ENCODE results near the gene ZNF432.
"Not testable (repeated sequence)": the region's sequence is repeated elsewhere in the genome, so short reads cannot be mapped to it uniquely, and the experiment has no call there.

Gene ZNF432

GRCh38 chr19:52048555-52049501 lies at the start of gene ZNF432:
Gene ZNF432, minus strand, starts transcription at chr19:52048838. Its CDS starts 1,970 bp downstream, at chr19:52046868.
- peak; percentile 45 to 75 (median 62) for DNase-seq

- DNase-seq = not testable (repeated sequence)
These were observed 47.8 kb upstream of the ZNF432 start for GRCh38 chr19:52096416-52096815.

DNA sequence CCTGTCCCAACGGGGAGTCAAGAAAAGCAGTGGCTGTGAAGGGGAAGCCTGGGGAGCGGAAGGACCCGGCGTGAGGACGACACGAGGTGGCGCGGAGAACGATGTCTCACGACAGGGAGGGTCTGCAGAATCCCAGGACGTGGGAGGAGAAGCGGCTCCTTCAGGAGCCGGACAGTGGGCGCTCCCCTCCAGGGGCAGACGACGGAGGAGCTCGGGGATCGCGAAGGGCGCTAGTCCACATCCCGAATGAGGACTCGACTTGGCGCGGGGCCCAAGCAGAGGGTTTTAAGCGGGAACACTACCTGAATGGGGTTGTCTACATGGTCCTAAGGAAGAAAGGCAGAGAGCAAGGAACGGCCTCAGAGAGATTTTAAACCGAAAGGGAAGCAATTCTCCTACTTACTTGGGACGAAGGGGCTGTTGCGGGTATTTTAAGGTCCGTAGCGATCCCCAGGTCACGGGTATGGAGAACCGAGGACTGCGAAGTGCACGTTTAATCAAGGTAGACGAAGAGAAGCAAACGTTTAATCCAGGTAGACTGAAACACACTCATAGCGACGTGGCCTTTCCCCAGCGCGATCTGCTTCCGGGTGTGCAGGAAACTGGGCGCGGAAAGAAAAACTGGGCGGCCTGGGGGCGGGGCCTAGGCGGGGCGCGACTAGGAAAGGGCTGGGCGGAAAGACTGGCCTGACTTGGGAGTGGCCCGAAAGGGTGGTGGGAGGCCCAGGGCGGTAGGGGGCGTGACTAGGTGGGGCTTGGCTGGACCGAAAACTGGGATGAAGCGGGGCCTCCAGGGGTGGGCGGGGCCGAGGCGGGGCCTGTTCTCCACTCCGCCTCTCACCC lies 46.8 kb upstream of the ZNF432 start, which contains the start of gene ZNF841:
Gene ZNF841, minus strand, starts transcription at position 594 of the 843 bp plus-strand sequence. CDS start 10,964 bp downstream, outside the sequence.
- DNase-seq = peak; percentile 61 to 79 (median 64)

DNA sequence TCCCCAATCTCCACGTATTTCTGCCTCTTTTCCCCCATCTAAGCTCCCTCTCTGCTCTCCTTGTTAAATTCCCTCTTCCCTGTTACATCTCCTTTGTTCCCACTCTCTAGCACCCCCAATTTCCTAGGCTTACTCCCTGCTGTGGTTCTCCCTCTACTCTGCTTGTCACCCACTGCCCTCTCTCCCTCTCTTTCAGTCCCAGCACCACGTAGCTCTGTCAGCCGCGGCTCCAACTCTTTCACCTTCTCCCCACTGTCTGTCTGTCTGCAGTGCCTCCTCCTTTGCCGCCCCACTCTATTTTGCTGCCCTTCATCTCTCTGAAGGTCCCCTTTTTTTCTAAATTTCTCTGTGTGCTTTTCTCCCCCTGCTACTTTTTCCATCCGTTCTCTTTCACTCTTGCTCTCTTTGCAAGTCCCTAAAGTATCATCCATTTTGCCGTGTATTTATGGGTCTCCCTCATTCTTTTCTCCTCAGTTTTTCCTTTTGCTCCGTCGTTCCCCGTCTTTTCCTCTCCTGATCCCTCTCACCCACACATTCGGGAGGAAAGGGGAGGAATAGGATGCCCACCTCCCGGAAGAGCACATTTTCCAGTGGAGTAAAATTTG lies 46.0 kb upstream of the ZNF432 start:
- no peak for DNase-seq

DNA sequence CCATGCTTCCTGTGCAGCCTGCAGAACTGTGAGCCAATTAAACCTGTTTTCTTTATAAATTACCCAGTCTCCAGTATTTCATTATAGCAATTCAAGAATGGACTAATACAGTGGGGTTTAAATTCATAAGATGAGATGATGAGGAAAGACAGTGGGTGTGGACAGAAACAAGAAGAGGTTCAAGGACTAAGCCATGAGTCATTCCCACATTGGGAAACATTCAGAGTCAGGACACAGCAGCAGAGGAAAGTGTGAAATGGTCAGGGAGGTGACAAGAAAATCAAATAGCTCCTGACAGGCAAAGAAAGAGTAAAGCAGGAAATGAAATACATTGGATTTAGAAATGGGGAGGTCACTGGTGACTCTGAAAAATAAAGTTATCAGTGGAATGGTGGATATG lies 37.8 kb upstream of the ZNF432 start:
- no peak for DNase-seq

DNA sequence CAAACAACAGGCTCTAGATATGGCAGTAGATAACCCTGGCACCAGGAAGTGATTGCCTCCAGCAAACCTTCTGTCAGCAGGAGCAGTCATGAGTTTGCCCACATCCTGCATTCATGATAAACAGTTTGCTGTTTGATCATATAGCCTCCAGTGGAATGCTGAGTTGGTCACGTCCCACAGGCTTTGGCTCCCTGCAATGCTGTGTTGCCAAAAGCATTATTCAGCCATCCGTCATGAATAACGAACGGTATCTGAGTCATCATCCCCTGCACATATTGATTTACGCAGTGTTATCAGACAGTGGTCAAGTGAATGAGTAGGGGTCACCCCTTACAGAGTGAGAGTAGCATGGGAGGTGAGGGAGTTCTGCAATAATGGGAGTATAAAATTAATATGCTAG lies 21.9 kb upstream of the ZNF432 start:
- DNase-seq = no peak

GRCh38 chr19:52069653-52070052 lies 21.0 kb upstream of the ZNF432 start:
- no peak for DNase-seq

GRCh38 chr19:52066258-52066863 lies 17.7 kb upstream of the ZNF432 start:
- no peak for DNase-seq

DNA sequence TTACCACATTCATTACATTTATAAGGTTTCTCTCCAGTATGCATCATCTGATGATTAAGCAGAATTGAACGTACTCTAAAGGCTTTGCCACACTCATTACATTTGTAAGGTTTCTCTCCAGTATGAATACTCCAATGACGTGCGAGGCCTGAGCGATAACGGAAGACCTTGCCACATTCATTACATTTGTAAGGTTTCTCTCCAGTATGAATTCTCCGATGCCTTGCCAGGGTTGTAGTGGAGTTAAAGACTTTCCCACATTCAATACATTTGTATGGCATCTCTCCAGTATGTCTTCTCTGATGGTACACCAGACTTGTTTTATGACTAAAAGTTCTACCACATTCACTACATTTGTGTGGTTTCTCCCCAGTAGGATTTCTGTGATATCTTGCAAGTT lies 16.8 kb upstream of the ZNF432 start:
- no peak for DNase-seq

DNA sequence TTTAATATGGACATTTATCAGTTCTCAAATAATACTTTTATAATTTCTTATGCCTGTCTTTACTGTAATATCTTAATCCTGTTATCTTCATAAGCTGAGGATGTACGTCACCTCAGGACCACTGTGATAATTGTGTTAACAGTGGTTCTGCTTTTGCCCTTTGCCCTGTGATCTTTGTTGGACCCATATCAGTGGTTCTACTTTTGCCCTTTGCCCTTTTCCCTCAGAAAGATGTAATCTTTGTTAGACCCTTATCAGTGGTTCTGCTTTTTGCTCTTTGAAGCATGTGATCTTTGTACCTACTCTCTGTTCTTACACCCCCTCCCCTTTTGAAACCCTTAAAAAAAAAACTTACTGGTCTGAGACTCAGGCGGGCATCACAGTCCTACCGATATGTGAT lies 7.8 kb upstream of the ZNF432 start:
- DNase-seq = not testable (repeated sequence)

- not testable (repeated sequence) for DNase-seq
These were observed 3.1 kb upstream of the ZNF432 start for GRCh38 chr19:52051736-52052135.

GRCh38 chr19:52039169-52039568 lies 9.5 kb downstream of the ZNF432 start:
- DNase-seq = no peak

DNA sequence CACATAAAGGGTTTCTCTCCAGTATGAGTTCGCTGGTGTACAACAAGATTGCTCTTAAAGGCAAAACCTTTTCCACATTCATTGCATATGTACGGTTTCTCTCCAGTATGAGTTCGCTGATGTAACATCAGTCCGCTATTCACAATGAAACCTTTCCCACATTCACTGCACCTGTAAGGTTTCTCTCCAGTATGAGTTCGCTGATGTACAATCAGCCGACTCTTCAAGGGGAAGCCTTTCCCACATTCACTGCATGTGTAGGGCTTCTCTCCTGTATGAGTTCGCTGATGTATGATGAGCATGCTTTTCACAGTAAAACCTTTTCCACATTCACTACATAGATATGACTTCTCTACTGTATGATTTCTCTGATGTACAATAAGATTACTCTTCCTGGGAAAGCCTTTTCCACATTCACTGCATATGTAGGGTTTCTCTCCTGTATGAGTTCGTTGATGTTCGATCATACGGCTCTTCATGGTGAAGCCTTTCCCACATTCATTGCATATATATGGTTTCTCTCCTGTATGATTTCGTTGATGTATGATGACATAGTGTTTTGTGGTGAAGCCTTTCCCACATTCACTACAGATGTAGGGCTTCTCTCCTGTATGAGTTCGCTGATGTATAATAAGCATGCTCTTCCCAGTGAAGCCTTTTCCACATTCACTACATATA lies 14.4 kb downstream of the ZNF432 start:
- DNase-seq = no peak

DNA sequence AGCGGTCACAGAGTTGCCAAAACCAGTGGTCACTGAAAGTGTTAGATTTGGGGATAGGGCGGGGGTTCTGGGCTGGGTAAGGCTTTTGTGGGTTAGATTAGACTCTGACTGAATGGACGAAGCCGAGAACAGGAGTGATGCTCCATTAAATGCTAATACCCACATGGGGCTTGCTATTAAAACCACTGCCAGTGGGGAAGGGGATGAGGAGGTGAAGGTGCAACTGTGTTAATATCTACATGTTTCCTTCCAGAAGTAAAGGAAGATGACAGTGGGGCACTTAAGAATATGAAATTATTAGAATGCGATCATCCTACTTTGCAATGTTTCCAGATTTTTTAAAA lies 19.9 kb downstream of the ZNF432 start:
- DNase-seq = no peak

- peak; percentile 48 to 76 (median 66) for DNase-seq
These were observed 20.4 kb downstream of the ZNF432 start, which contains the start of gene ZNF614 for GRCh38 chr19:52028027-52028779. Gene ZNF614, minus strand, starts transcription at chr19:52028379. Its CDS starts 2,634 bp downstream, at chr19:52025745.

DNA sequence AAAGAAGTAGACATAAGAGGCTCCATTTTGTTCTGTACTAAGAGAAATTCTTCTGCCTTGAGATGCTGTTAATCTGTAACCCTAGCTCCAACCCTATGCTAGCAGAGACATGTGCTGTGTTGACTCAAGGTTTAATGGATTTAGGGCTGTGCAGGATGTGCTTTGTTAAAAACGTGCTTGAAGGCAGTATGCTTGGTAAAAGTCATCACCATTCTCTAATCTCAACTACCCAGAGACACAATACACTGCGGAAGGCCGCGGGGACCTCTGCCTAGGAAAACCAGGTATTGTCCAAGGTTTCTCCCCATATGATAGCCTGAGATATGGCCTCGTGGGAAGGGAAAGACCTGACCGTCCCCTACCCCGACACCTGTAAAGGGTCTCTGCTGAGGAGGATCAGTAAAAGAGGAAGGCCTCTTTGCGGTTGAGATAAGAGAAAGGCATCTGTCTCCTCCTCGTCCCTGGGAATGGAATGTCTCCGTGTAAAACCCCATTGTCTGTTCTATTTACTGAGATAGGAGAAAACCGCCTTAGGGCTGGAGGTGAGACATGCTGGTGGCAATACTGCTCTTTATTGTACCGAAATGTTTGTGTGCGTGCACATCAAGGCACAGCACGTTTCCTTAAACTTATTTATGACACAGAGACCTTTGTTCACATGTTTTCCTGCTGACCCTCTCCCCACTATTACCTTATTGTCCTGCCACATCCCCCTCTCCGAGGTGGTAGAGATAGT lies 22.2 kb downstream of the ZNF432 start:
- DNase-seq = not testable (repeated sequence)

DNA sequence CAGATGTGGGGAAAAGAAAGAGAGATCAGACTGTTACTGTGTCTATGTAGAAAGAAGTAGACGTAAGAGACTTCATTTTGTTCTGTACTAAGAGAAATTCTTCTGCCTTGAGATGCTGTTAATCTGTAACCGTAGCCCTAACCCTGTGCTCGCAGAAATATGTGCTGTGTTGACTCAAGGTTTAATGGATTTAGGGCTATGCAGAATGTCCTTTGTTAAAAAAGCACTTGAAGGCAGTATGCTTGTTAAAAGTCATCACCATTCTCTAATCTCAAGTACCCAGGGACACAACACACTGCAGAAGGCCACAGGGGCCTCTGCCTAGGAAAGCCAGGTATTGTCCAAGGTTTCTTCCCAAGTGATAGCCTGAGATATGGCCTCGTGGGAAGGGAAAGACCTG lies 24.2 kb downstream of the ZNF432 start:
- not testable (repeated sequence) for DNase-seq

GRCh38 chr19:52022193-52022592 lies 26.4 kb downstream of the ZNF432 start:
- DNase-seq = no peak

- no peak for DNase-seq
These were observed 28.1 kb downstream of the ZNF432 start for GRCh38 chr19:52020506-52020905.

DNA sequence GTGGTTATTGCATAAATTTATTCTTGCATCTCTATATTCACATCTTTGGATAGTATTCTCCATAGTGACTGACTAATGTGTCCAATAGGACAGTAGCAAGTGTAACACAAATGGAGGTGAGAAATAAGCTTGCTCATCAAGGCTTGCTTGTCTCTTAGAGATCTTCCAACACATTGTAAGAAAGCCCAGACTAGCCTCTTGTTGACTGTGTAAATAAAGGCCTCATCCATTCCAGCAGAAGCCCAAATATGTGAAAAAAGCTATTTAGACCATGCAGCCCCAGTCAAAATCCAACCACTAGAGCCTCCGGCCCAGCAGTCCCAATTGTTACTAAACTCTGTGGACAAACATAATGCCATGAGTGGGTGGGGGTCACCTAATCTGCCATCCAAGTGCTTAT lies 38.0 kb downstream of the ZNF432 start:
- DNase-seq = no peak

Data from activated naive CD4-positive, alpha-beta T cell (primary cell).